OCI-LY3 (cell line): ENCODE results near the gene CD46.

Experiments used
- H2AFZ ChIP-seq: fragments of 200-600, 300-600 bp; shearing (Covaris generic); 2 replicates; pipeline ENCODE4 v1.6.0; 2014; ENCODE audit warnings: antibody characterized with exemption, low read depth, low read length
- H3K27ac ChIP-seq: fragments of 200-600, 300-600 bp; sonication (generic); 2 replicates; pipeline ENCODE4 v1.5.1; 2014; ENCODE audit warnings: mild to moderate bottlenecking, low read length, moderate library complexity, mixed read lengths
- H3K27me3 ChIP-seq: fragments of 200-600, 300-600 bp; sonication (generic); 2 replicates; pipeline ENCODE4 v1.6.1; 2014; ENCODE audit warnings: low read depth, low read length, mixed read lengths
- H3K36me3 ChIP-seq: fragments of 200-600, 300-600 bp; sonication (generic); replicated peaks from 2 replicates; pipeline ENCODE3; 2014; ENCODE audit warnings: low read depth, low read length, mixed read lengths
- H3K4me1 ChIP-seq: fragments of 300-600, 200-600 bp; sonication (generic); 2 replicates; pipeline ENCODE4 v1.6.1; 2014; ENCODE audit warnings: low read length, mixed read lengths
- H3K4me2 ChIP-seq: fragments of 200-600, 300-600 bp; sonication (generic); 2 replicates; pipeline ENCODE4 v1.6.1; 2014; ENCODE audit warnings: low read length, mixed read lengths
- H3K4me3 ChIP-seq: fragments of 300-600, 200-600 bp; sonication (generic); 2 replicates; pipeline ENCODE4 v1.5.1; 2014; ENCODE audit warnings: antibody characterized with exemption, mild to moderate bottlenecking, low read length, moderate library complexity
- H3K79me2 ChIP-seq: fragments of 300-600, 200-600 bp; shearing (Covaris generic); 2 replicates; pipeline ENCODE4 v1.6.1; 2014; ENCODE audit warnings: mild to moderate bottlenecking, low read length, mixed read lengths
- H3K9ac ChIP-seq: fragments of 300-600, 200-600 bp; shearing (Covaris generic); 2 replicates; pipeline ENCODE4 v1.6.0; 2014; ENCODE audit warnings: mild to moderate bottlenecking, low read length, moderate library complexity
- H3K9me3 ChIP-seq: fragments of 200-600, 300-600 bp; shearing (Covaris generic); 2 replicates; pipeline ENCODE4 v1.6.1; 2014; ENCODE audit warnings: low read length, mixed read lengths; ENCODE audit not compliant: insufficient read depth
- H4K20me1 ChIP-seq: fragments of 200-600, 300-600 bp; sonication (generic); 2 replicates; pipeline ENCODE4 v1.6.1; 2016; ENCODE audit warnings: low read length, mixed read lengths; ENCODE audit not compliant: insufficient read depth
- EZH2phosphoT487 ChIP-seq: fragments of 200-600 bp; shearing (Covaris generic); IDR thresholded peaks from 2 replicates; pipeline ENCODE4 v1.6.1; 2018; ENCODE audit warnings: antibody characterized with exemption, mixed run types, low read depth
- TF ChIP-seq, protein P1 (sequence below): fragments of 200-600, 300-600 bp; sonication (generic); IDR thresholded peaks from 2 replicates; pipeline ENCODE4 v1.5.1; 2014; ENCODE audit warnings: antibody characterized with exemption, low read length, low read depth

CD46 gene

DNA sequence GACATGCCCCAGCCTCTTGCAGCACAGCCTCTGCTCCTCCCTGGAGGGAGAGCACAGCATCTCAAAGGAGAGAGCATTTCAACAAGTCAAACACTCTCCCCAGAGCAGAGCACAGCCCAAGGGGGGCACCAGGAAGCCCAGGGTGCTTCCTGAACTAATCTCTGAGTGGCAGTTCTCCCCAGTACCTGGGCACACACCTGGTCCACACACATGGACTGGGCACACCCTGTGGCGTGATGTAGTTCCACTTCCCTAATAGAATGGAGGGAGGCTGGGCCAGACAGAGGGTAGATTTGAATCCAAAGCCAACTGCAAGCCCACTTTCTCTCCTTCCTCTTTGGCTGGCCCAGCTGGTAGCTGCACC lies 55.5 kb downstream of the CD46 start:
- Histone ChIP-seq H3K4me1 (peaks cover 41% of the 10 kb centered on the region), H3K4me3 (no peak overlapping the region), H4K20me1 (peaks cover 96% of the 10 kb centered on the region), H3K79me2 (peaks cover 55% of the 10 kb centered on the region), H3K36me3 (peaks cover 91% of the 10 kb centered on the region), H3K4me2 (peak overlapping the region; percentile 29; the same call in 1 of the 2 replicates), H2AFZ (no peak overlapping the region), H3K27me3 (no peaks in the 10 kb centered on the region), H3K27ac (peak overlapping the region; percentile 68), H3K9me3 (no peaks in the 10 kb centered on the region), H3K9ac (no peak overlapping the region)
- TF ChIP-seq, protein P1, sequence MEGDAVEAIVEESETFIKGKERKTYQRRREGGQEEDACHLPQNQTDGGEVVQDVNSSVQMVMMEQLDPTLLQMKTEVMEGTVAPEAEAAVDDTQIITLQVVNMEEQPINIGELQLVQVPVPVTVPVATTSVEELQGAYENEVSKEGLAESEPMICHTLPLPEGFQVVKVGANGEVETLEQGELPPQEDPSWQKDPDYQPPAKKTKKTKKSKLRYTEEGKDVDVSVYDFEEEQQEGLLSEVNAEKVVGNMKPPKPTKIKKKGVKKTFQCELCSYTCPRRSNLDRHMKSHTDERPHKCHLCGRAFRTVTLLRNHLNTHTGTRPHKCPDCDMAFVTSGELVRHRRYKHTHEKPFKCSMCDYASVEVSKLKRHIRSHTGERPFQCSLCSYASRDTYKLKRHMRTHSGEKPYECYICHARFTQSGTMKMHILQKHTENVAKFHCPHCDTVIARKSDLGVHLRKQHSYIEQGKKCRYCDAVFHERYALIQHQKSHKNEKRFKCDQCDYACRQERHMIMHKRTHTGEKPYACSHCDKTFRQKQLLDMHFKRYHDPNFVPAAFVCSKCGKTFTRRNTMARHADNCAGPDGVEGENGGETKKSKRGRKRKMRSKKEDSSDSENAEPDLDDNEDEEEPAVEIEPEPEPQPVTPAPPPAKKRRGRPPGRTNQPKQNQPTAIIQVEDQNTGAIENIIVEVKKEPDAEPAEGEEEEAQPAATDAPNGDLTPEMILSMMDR: no peak
- TF ChIP-seq EZH2phosphoT487: no peak

- H3K9ac ChIP-seq: no peak overlapping the region
- H3K4me3 ChIP-seq: no peak overlapping the region
- TF ChIP-seq, protein P1: no peak
- no peak for TF ChIP-seq EZH2phosphoT487
- H2AFZ ChIP-seq: no peak overlapping the region
- peak overlapping the region; percentile 68 for H3K27ac ChIP-seq
- no peaks in the 10 kb centered on the region for H3K9me3 ChIP-seq
- peaks cover 93% of the 10 kb centered on the region for H3K36me3 ChIP-seq
- H3K79me2 ChIP-seq: peaks cover 60% of the 10 kb centered on the region
- H3K4me1 ChIP-seq: peaks cover 46% of the 10 kb centered on the region
- no peaks in the 10 kb centered on the region for H3K27me3 ChIP-seq
- peaks cover 97% of the 10 kb centered on the region for H4K20me1 ChIP-seq
- H3K4me2 ChIP-seq: peak overlapping the region; percentile 29
Observed at GRCh38 chr1:207807690-207808321, 56.0 kb downstream of the CD46 start.

DNA sequence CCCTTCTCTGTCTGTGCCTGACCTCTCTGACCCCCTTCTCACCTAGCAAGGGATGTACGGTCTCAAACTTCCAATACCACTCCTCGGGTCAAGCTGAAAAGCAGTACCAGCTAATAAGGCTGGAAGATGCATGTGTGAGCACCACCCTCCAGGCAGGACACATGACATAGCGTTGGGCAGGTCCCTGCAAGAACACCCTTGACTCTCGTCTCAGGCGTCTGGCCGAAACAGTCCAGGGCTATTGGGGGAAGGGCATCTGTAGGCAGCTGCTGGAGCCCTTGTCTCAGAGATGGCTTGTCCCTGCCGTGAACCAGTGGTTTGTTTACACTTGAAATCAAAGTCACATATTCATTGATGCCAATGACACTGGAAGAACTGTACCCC lies 56.5 kb downstream of the CD46 start:
- H2AFZ ChIP-seq: no peak overlapping the region
- peaks cover 97% of the 10 kb centered on the region for H4K20me1 ChIP-seq
- H3K36me3 ChIP-seq: peaks cover 93% of the 10 kb centered on the region
- no peak overlapping the region for H3K9ac ChIP-seq
- no peaks in the 10 kb centered on the region for H3K9me3 ChIP-seq
- peaks cover 51% of the 10 kb centered on the region for H3K4me1 ChIP-seq
- peak overlapping the region; percentile 29 for H3K4me2 ChIP-seq
- peaks cover 65% of the 10 kb centered on the region for H3K79me2 ChIP-seq
- no peaks in the 10 kb centered on the region for H3K27me3 ChIP-seq
- peak overlapping the region; percentile 68 for H3K27ac ChIP-seq
- no peak overlapping the region for H3K4me3 ChIP-seq
- TF ChIP-seq, protein P1: no peak
- no peak for TF ChIP-seq EZH2phosphoT487

- H4K20me1 ChIP-seq: peaks cover 97% of the 10 kb centered on the region
- H3K9me3 ChIP-seq: no peaks in the 10 kb centered on the region
- no peak overlapping the region for H2AFZ ChIP-seq
- no peak overlapping the region for H3K27ac ChIP-seq
- H3K4me1 ChIP-seq: peaks cover 58% of the 10 kb centered on the region
- H3K9ac ChIP-seq: no peak overlapping the region
- no peak for TF ChIP-seq EZH2phosphoT487
- TF ChIP-seq, protein P1: no peak
- H3K4me3 ChIP-seq: no peak overlapping the region
- no peaks in the 10 kb centered on the region for H3K27me3 ChIP-seq
- H3K4me2 ChIP-seq: no peak overlapping the region
- H3K79me2 ChIP-seq: peaks cover 72% of the 10 kb centered on the region
- H3K36me3 ChIP-seq: peaks cover 93% of the 10 kb centered on the region
Observed at GRCh38 chr1:207808911-207809555, 57.2 kb downstream of the CD46 start.
